ENCODE measurements around the gene ITSN1.

DNA sequence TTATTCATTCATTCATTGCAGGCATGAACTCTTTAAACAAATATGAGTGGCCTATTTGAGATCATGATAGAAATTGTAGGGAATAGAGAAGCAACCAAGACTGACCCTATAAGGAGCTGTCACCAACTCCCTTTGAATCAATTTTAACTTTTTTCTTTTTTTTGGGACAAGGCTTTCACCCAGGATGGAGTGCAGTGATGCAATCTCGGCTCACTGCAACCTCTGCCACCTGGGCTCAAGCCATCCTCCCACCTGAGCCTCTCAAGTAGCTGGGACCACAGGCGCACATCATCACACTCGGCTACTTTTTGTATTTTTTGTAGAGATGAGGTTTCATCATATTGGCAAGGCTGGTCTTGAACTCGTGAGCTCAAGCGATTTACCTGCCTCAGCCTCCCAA lies 290.4 kb downstream of the ITSN1 start:
- no peak for TF ChIP-seq POLR2A (IDR thresholded peaks at IDR 0.05)
- TF ChIP-seq POLR2AphosphoS5 (IDR thresholded peaks at IDR 0.05), result no peak
